GM12878 (cell line): Measurements from ENCODE around the gene NDNF.

Experiments used
- BACH1 ChIP-seq: fragments of 450-650 bp; IDR thresholded peaks from 2 replicates; pipeline ENCODE4 v1.6.1; 2017; ENCODE audit warnings: mild to moderate bottlenecking, borderline replicate concordance
- BHLHE40 ChIP-seq, 2 experiments: fragments of 450-650 bp in 1 of 2; IDR thresholded peaks; 2 replicates each; pipeline ENCODE4 v1.6.1; 2011 to 2017; ENCODE audit warnings: low read depth in 2 of 2, borderline replicate concordance in 1 of 2, improper control_type of control experiment in 1 of 2, low read length in 1 of 2, mild to moderate bottlenecking in 1 of 2
- EP300 ChIP-seq, 2 experiments: fragments of 150-350 bp in 1 of 2; IDR thresholded peaks; 2 replicates each; pipeline ENCODE4 v1.6.1; 2011 to 2012; ENCODE audit warnings: low read depth in 2 of 2, low read length in 2 of 2, borderline replicate concordance in 1 of 2, improper control_type of control experiment in 1 of 2, inconsistent platforms in 1 of 2; ENCODE audit not compliant: control insufficient read depth in 1 of 2
- MXI1 ChIP-seq: fragments of 150-350 bp; IDR thresholded peaks from 2 replicates; pipeline ENCODE4 v1.6.1; 2011; ENCODE audit warnings: low read depth, mild to moderate bottlenecking, inconsistent platforms, low read length, improper control_type of control experiment
- NR2C1 ChIP-seq: fragments of 450-650 bp; IDR thresholded peaks from 2 replicates; pipeline ENCODE4 v1.6.1; 2017; ENCODE audit warnings: antibody characterized with exemption, mild to moderate bottlenecking, moderate library complexity
- NR2C2 ChIP-seq: IDR thresholded peaks from 2 replicates; pipeline ENCODE4 v1.6.1; 2011; ENCODE audit warnings: borderline replicate concordance, low read depth; ENCODE audit not compliant: control insufficient read depth, insufficient read length
- POLR2A ChIP-seq: IDR thresholded peaks from 2 replicates; pipeline ENCODE4 v1.6.1; 2011; ENCODE audit warnings: low read depth, mild to moderate bottlenecking, low read length
- TF ChIP-seq, protein P1 (sequence below), 3 experiments: IDR thresholded peaks in 2 of 3; conservative IDR thresholded peaks in 1 of 3; 2 replicates each; pipeline ENCODE4 v1.5.1; 2011; ENCODE audit warnings: low read depth in 3 of 3, low read length in 3 of 3, mild to moderate bottlenecking in 3 of 3, control low read depth in 2 of 3, moderate library complexity in 2 of 3, inconsistent platforms in 1 of 3, mixed read lengths in 1 of 3; ENCODE audit not compliant: control insufficient read depth in 2 of 3, insufficient read depth in 1 of 3; ENCODE audit errors: extremely low read depth in 1 of 3

DNA sequence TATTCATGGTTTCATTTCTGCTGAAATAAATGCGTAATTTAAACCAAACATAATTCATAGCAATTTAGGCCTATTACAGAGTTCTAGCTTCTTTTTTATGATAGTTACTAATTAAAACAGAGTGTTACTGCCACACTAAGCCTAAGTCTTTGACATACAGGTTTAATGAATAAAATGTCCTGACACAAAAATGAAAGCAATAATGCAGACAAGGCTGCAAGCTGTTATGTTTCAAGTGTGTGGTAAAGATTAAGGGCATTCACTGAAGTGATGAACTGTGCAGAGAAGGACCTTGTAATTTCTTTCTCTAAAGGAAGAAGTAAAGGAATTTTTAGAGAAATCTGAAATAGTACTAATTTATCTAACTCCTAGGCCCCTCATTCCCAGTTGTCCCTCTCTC lies 2.9 kb downstream of the NDNF start:
- TF ChIP-seq BHLHE40 (IDR thresholded peaks at IDR 0.05; ENCODE audit: borderline replicate concordance in 1 of 2, low read depth in 2 of 2, low read length in 1 of 2) (no peak), NR2C2 (no peak), POLR2A (no peak), NR2C1 (no peak), BACH1 (no peak), EP300 (IDR thresholded peaks at IDR 0.05; ENCODE audit: borderline replicate concordance in 1 of 2, control insufficient read depth in 1 of 2, low read depth in 2 of 2, low read length in 2 of 2) (no peak), MXI1 (no peak)
- TF ChIP-seq, protein P1, sequence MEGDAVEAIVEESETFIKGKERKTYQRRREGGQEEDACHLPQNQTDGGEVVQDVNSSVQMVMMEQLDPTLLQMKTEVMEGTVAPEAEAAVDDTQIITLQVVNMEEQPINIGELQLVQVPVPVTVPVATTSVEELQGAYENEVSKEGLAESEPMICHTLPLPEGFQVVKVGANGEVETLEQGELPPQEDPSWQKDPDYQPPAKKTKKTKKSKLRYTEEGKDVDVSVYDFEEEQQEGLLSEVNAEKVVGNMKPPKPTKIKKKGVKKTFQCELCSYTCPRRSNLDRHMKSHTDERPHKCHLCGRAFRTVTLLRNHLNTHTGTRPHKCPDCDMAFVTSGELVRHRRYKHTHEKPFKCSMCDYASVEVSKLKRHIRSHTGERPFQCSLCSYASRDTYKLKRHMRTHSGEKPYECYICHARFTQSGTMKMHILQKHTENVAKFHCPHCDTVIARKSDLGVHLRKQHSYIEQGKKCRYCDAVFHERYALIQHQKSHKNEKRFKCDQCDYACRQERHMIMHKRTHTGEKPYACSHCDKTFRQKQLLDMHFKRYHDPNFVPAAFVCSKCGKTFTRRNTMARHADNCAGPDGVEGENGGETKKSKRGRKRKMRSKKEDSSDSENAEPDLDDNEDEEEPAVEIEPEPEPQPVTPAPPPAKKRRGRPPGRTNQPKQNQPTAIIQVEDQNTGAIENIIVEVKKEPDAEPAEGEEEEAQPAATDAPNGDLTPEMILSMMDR (IDR thresholded peaks at IDR 0.05 in 2 of 3, conservative IDR thresholded peaks at IDR 0.05 in 1 of 3; ENCODE audit: control insufficient read depth in 2 of 3, extremely low read depth in 1 of 3, insufficient read depth in 1 of 3, low read depth in 3 of 3, low read length in 3 of 3): no peak
